ENCODE measurements around the gene RAD51B. TPM values are rescaled to one million over a fixed set of nuclear protein-coding genes. Genes with fewer than 3 reads are reported as not detected.
A peak's percentile ranks its signal among the peaks of the same experiment; 100 is the strongest.

The RAD51B gene
- total RNA-seq, 2 donors from 2014 or later = 22.8 to 33.8 TPM

DNA sequence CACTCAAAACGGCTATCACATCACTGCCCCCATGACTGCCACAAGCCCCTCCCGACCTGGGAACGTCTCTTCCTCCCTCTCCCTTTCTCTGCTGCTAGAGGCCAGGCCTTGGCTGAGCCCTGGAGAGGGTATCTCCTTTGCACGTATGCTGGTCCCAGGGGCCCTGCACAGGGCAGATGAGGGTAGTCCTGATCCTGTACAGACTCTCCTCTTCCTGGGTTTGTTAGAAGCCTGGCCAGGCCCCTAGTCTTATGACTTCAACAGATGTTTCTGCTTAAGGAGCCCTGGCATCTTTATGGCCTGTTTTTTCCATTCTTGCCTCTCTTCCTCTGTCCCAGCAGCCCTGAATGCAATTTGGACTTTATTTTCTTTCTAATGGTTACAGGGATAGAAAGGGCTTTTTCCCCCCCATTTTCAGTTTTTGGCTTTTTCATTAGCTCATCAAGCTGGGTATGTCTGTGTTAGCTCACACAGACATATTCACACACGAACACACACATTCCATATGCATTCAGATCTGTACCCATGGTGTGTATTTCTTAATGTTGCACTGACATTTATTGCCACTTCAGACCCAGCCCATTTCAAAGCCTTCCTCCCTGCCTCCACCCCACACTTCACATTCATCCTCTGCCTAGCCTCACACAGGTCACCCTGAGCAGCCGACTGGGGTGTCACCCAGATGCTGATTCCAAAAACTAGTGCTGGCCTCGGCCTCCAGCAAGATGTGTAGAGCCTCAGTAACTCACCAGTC is 770.0 kb downstream of the RAD51B start:
- Histone ChIP-seq H3K27me3 (ENCODE audit: control insufficient read depth, insufficient read depth, low read length, poor library complexity, severe bottlenecking) (no peaks in the 10 kb centered on the region), H3K9ac (ENCODE audit: extremely low read depth, low read length, poor library complexity, severe bottlenecking) (no peak overlapping the region), H3K36me3 (ENCODE audit: control insufficient read depth, insufficient read depth, low read length) (no peaks in the 10 kb centered on the region), H3K27ac (ENCODE audit: low read depth, low read length) (no peak overlapping the region), H3K4me3 (ENCODE audit: low read length) (no peak overlapping the region), H3K9me3 (ENCODE audit: control insufficient read depth, low read length) (no peaks in the 10 kb centered on the region), H3K4me1 (ENCODE audit: control insufficient read depth, insufficient read depth, low read length) (peaks cover 16% of the 10 kb centered on the region)
- Mint-ChIP-seq H3K27ac (no peak overlapping the region), H3K4me1 (peaks cover 45% of the 10 kb centered on the region), H3K27me3 (ENCODE audit: insufficient read depth) (no peaks in the 10 kb centered on the region), H3K36me3 (ENCODE audit: low read depth) (no peaks in the 10 kb centered on the region), H3K9me3 (no peaks in the 10 kb centered on the region), H3K4me3 (no peak overlapping the region)
- WGBS, 2 experiments (ENCODE audit: insufficient coverage in 1 of 2, insufficient read length in 1 of 2) = 69 to 71% methylated on average over 5 to 7 of the region's 7 CpGs
- TF ChIP-seq, protein P1, sequence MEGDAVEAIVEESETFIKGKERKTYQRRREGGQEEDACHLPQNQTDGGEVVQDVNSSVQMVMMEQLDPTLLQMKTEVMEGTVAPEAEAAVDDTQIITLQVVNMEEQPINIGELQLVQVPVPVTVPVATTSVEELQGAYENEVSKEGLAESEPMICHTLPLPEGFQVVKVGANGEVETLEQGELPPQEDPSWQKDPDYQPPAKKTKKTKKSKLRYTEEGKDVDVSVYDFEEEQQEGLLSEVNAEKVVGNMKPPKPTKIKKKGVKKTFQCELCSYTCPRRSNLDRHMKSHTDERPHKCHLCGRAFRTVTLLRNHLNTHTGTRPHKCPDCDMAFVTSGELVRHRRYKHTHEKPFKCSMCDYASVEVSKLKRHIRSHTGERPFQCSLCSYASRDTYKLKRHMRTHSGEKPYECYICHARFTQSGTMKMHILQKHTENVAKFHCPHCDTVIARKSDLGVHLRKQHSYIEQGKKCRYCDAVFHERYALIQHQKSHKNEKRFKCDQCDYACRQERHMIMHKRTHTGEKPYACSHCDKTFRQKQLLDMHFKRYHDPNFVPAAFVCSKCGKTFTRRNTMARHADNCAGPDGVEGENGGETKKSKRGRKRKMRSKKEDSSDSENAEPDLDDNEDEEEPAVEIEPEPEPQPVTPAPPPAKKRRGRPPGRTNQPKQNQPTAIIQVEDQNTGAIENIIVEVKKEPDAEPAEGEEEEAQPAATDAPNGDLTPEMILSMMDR (conservative IDR thresholded peaks at IDR 0.05) = no peak
- DNase-seq = peak; percentile 56

DNA sequence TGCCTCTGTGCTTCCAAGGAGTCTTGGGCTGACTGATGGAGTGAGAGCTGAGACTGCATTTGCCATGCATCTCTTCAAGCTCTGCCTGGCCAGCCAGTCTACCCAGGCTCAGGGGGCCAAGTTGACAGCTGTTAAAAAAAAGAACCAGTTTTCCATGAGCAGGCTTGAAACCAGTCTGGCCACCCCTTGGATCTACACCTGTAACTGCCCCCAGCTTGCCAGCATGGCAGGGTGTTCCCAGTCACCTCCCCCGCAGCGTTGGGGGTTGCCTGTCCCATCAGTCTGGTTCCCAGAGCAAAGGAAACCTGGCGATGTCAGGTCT is 770.6 kb downstream of the RAD51B start:
- peaks cover 16% of the 10 kb centered on the region for H3K4me1 ChIP-seq (ENCODE audit: control insufficient read depth, insufficient read depth, low read length)
- no peak for DNase-seq
- Mint-ChIP-seq H3K36me3 (ENCODE audit: low read depth) (no peaks in the 10 kb centered on the region), H3K27me3 (ENCODE audit: insufficient read depth) (no peaks in the 10 kb centered on the region), H3K4me3 (no peak overlapping the region), H3K9me3 (no peaks in the 10 kb centered on the region), H3K4me1 (peaks cover 45% of the 10 kb centered on the region), H3K27ac (no peak overlapping the region)
- no peaks in the 10 kb centered on the region for H3K36me3 ChIP-seq (ENCODE audit: control insufficient read depth, insufficient read depth, low read length)
- no peak overlapping the region for H3K4me3 ChIP-seq (ENCODE audit: low read length)
- H3K27me3 ChIP-seq (ENCODE audit: control insufficient read depth, insufficient read depth, low read length, poor library complexity, severe bottlenecking) = no peaks in the 10 kb centered on the region
- no peak overlapping the region for H3K9ac ChIP-seq (ENCODE audit: extremely low read depth, low read length, poor library complexity, severe bottlenecking)
- H3K27ac ChIP-seq (ENCODE audit: low read depth, low read length) = no peak overlapping the region
- TF ChIP-seq, protein P1 (conservative IDR thresholded peaks at IDR 0.05) = no peak
- 90 to 91% methylated on average over 3 of the region's 3 CpGs for WGBS, 2 experiments (ENCODE audit: insufficient coverage in 1 of 2, insufficient read length in 1 of 2)
- H3K9me3 ChIP-seq (ENCODE audit: control insufficient read depth, low read length) = no peaks in the 10 kb centered on the region

DNA sequence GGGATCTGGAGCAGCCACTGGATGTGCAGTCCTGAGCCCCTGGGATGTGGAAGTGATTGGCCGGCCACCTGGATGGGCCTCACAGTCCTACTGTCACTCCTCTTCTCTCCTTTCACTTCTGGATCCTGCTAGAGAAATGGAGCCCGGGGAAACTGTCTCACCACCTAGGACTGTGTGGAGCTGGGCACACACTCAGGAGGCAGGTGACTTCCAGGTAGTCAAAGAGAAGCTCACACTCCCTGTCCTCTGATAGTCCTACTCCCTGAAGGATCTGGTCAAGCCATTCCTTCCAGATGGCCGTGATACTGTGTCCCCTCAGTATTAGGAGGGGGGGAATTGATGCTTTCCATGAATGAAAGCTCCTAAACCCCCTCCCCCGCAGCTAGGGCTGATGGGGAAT is 772.2 kb downstream of the RAD51B start:
- no peaks in the 10 kb centered on the region for H3K9me3 ChIP-seq (ENCODE audit: control insufficient read depth, low read length)
- peaks cover 16% of the 10 kb centered on the region for H3K4me1 ChIP-seq (ENCODE audit: control insufficient read depth, insufficient read depth, low read length)
- no peak overlapping the region for H3K4me3 Mint-ChIP-seq
- no peak overlapping the region for H3K27ac Mint-ChIP-seq
- no peak overlapping the region for H3K4me3 ChIP-seq (ENCODE audit: low read length)
- WGBS, 2 experiments (ENCODE audit: insufficient coverage in 1 of 2, insufficient read length in 1 of 2) = 90 to 100% methylated on average over 1 to 4 of the region's 4 CpGs
- no peak for DNase-seq
- H3K4me1 Mint-ChIP-seq = peaks cover 38% of the 10 kb centered on the region
- H3K9ac ChIP-seq (ENCODE audit: extremely low read depth, low read length, poor library complexity, severe bottlenecking) = no peak overlapping the region
- H3K27ac ChIP-seq (ENCODE audit: low read depth, low read length) = no peak overlapping the region
- no peaks in the 10 kb centered on the region for H3K27me3 ChIP-seq (ENCODE audit: control insufficient read depth, insufficient read depth, low read length, poor library complexity, severe bottlenecking)
- H3K36me3 Mint-ChIP-seq (ENCODE audit: low read depth) = no peaks in the 10 kb centered on the region
- H3K27me3 Mint-ChIP-seq (ENCODE audit: insufficient read depth) = no peaks in the 10 kb centered on the region
- TF ChIP-seq, protein P1 (conservative IDR thresholded peaks at IDR 0.05) = no peak
- no peaks in the 10 kb centered on the region for H3K9me3 Mint-ChIP-seq
- no peaks in the 10 kb centered on the region for H3K36me3 ChIP-seq (ENCODE audit: control insufficient read depth, insufficient read depth, low read length)

All from endodermal cell (in vitro differentiated cells).